Measurements from ENCODE around the gene APMAP.

- TF ChIP-seq, protein P1, sequence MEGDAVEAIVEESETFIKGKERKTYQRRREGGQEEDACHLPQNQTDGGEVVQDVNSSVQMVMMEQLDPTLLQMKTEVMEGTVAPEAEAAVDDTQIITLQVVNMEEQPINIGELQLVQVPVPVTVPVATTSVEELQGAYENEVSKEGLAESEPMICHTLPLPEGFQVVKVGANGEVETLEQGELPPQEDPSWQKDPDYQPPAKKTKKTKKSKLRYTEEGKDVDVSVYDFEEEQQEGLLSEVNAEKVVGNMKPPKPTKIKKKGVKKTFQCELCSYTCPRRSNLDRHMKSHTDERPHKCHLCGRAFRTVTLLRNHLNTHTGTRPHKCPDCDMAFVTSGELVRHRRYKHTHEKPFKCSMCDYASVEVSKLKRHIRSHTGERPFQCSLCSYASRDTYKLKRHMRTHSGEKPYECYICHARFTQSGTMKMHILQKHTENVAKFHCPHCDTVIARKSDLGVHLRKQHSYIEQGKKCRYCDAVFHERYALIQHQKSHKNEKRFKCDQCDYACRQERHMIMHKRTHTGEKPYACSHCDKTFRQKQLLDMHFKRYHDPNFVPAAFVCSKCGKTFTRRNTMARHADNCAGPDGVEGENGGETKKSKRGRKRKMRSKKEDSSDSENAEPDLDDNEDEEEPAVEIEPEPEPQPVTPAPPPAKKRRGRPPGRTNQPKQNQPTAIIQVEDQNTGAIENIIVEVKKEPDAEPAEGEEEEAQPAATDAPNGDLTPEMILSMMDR (IDR thresholded peaks at IDR 0.05): no peak
- no peak for TF ChIP-seq POLR2AphosphoS5 (IDR thresholded peaks at IDR 0.05)
- no peak for TF ChIP-seq POLR2A (IDR thresholded peaks at IDR 0.05)
These were observed 76.7 kb downstream of the APMAP start for GRCh38 chr20:24915892-24916291.

All from prostate gland (tissue), 2 donors.